ENCODE data around the gene TUBA4B.
"Not testable (repeated sequence)": the region's sequence is repeated elsewhere in the genome, so short reads cannot be mapped to it uniquely, and the experiment has no call there.

TUBA4B gene

DNA sequence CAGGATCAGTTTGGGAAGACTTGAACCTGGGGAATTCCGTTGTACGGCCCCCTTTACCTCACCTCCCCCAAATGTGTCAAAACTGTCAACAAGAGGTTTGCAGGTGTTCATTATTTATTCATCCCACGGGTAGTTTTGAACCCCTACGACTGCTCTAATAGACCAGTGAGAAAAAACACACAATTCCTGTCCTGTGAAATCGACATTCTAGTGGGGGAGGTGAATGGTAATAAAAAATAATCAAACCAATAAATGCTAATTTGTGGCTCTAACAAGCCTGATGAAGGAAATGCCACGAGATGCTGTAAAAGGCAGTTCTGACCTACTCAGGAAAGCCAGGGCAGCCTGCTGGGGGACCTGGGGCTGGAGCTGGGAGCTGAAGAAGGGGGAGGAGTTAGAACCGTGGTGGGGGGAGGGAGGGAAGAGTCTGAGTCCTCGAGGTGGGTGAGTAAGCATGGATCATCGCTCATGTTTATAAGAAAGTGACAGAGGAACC, 25.7 kb downstream of the TUBA4B start:
- DNase-seq: no peak

DNA sequence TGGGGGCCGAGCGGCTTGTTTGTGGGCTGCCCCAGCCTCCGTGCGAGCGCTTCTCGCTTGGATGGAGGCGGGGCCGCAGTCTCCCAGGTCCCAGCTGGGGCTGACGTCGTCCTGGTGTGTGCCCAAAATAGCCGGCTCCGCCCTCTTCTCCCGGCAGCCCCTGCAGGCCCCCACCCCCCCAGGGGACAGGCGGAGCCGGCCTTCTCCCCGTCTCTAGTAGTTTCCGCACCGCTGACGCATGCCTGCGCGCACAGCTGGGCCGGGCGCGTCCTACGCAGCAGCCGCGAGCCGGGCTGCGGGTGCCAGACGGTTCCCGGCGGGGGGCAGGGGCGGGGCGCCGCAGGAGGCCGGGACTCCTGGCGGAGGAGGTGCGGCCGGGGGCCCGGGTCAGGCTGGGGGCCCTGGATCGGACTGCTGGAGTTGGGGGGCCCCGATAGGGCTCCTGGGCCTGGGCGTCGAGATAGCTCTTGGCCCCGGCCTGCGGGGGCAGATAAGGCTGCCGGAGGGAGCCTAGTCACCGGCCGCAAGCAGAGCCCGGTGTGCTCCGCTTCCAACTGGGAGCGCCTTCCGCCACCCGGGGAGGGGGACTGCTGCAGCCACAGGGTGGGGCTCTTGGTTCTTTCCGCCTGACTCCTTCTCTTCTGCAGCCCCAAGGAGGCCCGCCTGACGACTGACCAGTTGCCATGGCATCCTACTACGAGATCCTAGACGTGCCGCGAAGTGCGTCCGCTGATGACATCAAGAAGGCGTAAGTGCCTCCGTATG, 26.3 kb downstream of the TUBA4B start, which contains the start of gene DNAJB2:
Gene DNAJB2, plus strand, starts transcription at position 216 of the 765 bp plus-strand sequence. Its CDS starts 468 bp downstream, at position 684.
- peak; percentile 99 for DNase-seq

DNA sequence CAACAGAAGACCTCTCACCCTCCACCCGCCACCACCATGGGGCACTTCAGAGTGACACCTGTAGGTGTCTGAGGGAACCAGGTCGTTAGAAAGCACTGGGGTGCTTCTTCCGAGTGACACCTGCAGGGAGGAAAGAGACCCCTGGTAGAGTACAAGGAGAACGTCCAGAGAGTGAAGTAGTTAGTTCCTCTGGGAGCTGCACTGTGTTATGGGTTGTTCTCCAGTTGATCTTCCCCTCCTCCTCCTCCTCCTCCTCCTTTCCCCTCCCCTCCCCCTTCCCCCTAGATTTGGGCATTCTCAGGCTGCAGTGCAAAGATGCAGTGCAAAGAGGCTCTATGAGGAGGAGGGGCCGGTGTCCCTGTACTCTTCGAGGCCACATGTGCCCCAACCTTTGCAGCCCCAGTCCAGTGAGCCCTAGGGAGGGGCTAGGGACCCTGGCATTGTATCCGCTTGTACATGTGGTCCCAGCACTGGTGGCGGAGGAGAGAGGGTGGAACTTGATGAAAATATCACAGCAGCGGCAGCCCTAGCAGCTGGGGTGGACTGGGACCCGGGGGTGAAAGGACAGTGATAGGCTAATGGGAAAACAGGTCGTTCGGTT, 27.0 kb downstream of the TUBA4B start:
- DNase-seq: no peak

- no peak for DNase-seq
These were observed 27.6 kb downstream of the TUBA4B start for GRCh38 chr2:219280651-219281050.

GRCh38 chr2:219281588-219281987, 28.5 kb downstream of the TUBA4B start:
- DNase-seq: no peak

DNA sequence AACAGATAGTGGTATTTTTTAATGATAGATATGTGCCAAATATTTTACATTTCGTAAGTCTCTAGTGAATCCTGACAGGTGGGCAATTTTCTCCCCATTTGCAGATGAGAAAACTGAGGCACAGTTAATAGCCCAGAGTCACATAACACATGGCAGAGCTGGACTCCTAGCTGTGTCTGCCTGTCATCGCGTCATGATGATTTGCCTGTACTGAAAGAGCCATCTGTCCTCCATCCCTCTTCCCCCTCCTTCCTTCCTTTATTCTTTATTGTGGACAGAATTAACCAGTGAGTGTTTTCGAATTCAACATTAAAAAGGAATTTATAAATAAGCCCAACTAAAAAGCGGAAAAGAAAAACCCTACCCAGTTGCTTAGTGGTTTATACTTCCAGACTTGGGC, 29.3 kb downstream of the TUBA4B start:
- no peak for DNase-seq

DNA sequence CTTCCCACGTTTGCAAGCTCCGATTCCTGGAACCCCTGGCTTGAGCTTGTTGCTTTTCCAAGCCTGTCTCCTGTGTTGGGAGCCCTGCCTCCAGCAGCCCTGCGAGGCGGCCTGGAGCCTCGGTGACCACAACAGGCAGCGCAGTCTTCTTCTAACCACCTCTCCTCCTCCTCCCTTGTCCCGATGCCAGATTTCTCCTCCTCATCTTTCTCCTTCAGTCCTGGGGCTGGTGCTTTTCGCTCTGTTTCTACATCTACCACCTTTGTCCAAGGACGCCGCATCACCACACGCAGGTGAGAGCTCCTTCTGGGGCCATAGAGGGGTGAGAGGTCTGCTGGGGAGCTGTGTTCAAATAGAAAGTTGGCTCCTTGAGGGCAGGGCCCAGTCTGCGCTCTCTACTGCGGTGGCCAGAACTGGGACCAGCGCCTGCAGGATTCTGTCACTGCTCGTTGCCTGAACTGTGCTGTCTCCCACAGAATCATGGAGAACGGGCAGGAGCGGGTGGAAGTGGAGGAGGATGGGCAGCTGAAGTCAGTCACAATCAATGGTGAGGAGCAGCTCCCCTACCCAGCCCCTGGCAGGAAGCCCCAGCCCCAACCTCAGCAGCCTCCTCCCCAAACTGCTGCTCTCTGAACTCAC, 30.0 kb downstream of the TUBA4B start:
- no peak for DNase-seq

DNA sequence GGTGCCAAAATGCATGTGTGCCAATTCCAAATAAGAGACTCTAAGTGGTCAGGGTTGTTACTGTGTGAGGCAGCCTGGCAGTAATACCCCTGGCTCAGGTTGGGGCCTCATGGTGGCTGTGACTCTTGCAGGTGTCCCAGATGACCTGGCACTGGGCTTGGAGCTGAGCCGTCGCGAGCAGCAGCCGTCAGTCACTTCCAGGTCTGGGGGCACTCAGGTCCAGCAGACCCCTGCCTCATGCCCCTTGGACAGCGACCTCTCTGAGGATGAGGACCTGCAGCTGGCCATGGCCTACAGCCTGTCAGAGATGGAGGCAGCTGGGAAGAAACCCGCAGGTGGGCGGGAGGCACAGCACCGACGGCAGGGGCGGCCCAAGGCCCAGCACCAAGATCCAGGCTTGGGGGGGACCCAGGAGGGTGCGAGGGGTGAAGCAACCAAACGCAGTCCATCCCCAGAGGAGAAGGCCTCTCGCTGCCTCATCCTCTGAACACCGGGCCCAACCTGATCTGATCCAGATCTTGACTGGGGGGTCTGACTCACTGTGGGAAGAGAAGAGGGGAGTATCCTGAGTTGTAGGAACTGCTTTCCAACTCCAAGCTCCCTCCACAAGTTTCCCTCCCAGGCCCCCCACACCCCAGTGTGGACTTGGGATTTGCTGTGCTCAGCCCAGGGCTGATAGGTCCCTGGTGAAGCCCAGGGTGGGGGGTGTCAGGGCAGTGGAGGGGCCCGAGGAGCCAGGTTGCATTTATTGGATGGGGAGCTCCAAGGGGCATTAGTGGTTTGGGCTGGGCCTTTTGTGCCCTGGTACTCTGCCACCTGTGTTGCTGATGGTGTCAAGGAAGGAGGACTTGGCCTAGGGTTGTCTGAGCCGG, 31.7 kb downstream of the TUBA4B start:
- DNase-seq: no peak

- DNase-seq: no peak
These were observed 32.3 kb downstream of the TUBA4B start for GRCh38 chr2:219285373-219285735.

DNA sequence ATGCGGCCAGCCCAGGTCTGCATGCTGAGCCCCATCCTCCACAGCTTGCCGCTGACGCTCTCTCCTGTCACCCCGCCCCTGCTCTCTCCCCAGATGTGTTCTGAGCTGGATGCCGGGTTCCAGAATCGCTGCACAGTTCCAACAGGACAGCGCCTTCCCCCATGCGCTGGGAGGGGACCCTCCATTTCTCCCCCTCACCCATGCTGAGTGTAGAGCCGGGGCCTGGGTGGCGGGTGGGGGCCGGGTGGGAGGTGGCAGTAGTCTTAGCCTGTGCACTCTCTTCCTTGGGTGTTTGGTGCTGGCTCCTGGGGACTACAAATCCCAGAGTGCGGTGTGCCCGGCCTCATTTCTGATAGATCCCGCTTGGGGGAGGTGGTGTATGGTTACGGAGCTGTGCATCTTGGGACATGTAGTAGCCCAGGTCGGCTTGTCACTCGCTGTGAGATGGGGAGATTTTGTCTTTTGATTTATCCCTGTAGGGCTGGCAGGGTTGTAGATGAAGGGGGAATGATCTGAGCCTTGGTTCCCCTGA, 32.9 kb downstream of the TUBA4B start:
- DNase-seq: peak; percentile 75

GRCh38 chr2:219286436-219287115, 33.5 kb downstream of the TUBA4B start:
- no peak for DNase-seq

GRCh38 chr2:219287116-219287440, 34.0 kb downstream of the TUBA4B start:
- not testable (repeated sequence) for DNase-seq

DNA sequence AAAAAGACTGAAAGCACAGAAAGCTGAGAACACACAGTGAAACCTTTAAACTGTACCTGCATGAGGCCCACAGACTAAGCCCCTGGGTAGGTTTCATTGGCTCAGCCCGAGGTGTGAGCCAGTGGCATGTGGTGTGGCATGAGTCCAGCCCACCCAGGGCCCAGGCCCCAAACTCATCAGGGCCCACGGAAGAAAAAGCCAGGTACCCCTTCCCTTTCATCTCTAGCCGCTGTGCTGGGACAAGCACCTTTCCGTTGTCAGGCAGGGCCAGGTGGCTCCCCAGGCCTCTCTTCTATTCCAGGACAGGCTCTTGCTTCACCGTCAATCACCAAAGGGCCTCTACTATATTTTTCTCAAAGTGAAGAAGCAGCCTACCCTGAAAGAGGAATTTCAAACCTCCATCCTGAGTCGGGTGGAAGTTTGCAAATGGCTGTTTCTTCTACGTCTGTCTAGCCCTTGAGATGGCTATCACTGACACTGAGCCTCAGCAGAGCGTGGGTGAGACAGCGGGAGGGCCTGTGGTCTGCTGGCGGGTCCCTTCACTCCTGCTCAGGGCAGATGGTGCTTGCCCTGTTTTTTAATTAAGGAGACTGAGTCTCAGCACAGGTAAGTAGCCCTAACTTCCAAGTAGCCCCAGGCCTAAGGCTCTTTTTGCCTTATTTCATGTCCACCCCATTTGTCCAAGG, 34.7 kb downstream of the TUBA4B start:
- no peak for DNase-seq

- no peak for DNase-seq
These were observed 36.1 kb downstream of the TUBA4B start for GRCh38 chr2:219289195-219289536.

DNA sequence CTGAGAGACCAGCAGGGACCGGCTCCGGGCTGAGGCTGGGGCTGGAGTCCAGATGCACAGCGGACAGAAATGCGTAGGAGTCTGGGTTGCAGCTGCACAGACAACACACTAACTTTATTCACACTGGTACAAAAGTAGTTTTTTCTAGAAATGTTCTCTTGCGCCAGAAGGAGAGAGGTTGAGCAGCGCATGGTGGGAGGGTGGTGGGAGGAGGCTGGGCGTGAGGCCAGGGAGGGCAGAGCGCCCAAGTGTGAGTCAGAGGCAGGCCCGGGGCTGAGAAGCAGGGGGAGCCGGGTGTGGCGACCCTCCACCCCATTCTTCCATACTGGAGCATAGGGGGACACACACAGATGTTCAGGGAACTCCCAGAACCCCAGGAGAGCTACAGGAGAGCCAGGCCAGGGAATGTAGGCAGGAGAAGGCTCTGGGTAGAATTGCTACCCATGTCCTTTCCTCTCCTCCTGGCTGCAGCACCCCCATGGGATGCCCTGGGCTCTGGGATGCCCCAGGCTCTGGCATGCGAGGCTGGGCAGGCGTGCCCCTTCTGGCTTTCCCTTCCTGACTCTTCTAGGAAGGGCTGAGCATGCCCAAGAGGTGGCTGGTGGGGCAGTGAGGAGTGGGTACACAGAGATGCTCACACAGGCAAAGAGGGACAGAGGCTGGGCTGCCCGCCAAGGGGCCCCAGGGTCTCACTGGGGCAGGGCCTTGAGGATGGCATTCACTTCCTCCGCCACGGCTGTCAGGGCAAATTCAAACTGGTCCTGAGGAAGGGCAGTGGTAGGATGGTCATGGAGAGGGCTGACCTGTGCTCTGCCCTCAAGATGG, 36.7 kb downstream of the TUBA4B start:
- no peak for DNase-seq

DNA sequence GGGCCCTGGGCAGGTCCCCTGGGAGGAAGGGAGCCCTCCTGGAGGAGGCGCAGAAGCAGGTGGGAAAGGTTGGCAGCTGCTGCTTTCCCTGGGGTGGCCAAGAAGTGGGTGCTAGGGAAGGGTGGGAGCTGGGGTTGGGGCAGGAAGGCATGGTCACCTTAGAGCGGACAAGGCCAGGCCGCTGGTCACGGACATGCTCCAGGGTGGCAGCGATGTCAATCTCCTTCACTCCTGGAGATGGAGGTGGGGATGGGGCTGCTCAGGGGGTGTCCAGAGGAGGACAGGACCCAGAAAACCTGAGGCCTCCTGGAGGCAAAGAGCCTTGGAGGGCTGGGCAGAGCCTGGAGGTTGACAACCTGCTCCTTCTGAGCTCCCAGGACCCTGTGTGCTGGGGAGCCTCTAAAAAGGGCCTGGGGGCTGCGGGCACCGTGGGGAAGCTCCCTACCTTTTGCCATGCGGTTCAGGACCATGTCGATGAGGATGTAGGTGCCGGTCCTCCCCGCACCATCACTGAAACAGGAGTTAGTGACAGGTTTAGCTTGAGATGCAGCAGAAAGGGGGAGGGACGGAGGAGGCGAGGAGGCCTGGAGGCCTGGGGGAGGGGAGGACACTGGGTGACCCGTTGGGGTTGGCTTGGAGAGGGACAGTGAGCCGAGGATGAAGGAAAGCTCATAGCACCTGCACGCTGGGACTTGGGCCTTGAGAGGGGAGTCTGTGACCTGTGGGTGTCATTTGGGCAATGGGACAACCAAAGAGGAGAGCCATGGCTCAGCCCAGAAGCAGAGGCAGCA, 37.5 kb downstream of the TUBA4B start:
- DNase-seq: no peak

- no peak for DNase-seq
These were observed 38.4 kb downstream of the TUBA4B start for GRCh38 chr2:219291394-219291793.

GRCh38 chr2:219291910-219292490, 39.0 kb downstream of the TUBA4B start:
- no peak for DNase-seq

DNA sequence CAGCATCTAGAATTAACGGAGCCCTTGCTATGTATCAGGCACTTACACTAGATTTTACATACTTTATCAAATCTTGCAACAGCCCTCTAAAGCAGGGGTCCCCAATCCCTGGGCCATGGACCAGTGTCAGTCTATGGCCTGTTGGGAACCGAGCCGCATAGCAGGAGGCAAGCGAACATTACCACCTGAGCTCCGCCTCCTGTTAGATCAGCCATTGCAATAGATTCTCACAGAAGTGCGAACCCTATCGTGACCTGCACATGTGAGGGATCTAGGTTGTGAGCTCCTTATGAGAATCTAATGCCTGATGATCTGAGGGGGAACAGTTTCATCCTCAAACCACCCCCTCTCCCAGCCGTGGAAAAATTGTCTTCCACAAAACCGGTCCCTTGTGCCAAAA, 39.6 kb downstream of the TUBA4B start:
- DNase-seq: no peak

All from NCI-H2171 (cell line).